ENCODE data around the gene TMEM130. TPM values are rescaled to one million over a fixed set of nuclear protein-coding genes. Genes with fewer than 3 reads are reported as not detected.

Gene TMEM130
- total RNA-seq, 4 donors from 2014 or later = 0.12 to 0.57 TPM; not detected in 2

GRCh38 chr7:98800996-98801395 lies 68.8 kb downstream of the TMEM130 start:
- 84 to 86% methylated on average over 4 of the region's 4 CpGs for WGBS, 2 donors
- no peak for DNase-seq
- intact Hi-C loops (cut with DNase I) = no loop called here
- no peak overlapping the region for H3K27ac ChIP-seq
- H3K4me1 ChIP-seq = peaks cover 0 to 7% (median 0%) of the 10 kb centered on the region in 3 donors
- no peak for TF ChIP-seq POLR2A (IDR thresholded peaks at IDR 0.05)
- TF ChIP-seq, protein P1, sequence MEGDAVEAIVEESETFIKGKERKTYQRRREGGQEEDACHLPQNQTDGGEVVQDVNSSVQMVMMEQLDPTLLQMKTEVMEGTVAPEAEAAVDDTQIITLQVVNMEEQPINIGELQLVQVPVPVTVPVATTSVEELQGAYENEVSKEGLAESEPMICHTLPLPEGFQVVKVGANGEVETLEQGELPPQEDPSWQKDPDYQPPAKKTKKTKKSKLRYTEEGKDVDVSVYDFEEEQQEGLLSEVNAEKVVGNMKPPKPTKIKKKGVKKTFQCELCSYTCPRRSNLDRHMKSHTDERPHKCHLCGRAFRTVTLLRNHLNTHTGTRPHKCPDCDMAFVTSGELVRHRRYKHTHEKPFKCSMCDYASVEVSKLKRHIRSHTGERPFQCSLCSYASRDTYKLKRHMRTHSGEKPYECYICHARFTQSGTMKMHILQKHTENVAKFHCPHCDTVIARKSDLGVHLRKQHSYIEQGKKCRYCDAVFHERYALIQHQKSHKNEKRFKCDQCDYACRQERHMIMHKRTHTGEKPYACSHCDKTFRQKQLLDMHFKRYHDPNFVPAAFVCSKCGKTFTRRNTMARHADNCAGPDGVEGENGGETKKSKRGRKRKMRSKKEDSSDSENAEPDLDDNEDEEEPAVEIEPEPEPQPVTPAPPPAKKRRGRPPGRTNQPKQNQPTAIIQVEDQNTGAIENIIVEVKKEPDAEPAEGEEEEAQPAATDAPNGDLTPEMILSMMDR (IDR thresholded peaks at IDR 0.05) = no peak
- peaks cover 0 to 24% (median 0%) of the 10 kb centered on the region in 4 donors for H3K27me3 ChIP-seq
- no peaks in the 10 kb centered on the region for H3K36me3 ChIP-seq
- H3K4me3 ChIP-seq = no peak overlapping the region
- H3K9me3 ChIP-seq = peaks cover 0 to 20% (median 17%) of the 10 kb centered on the region in 3 donors

- Histone ChIP-seq H3K27ac (no peak overlapping the region), H3K36me3 (no peaks in the 10 kb centered on the region), H3K4me1 (peaks cover 0 to 7% (median 0%) of the 10 kb centered on the region in 3 donors), H3K27me3 (peaks cover 0 to 1% (median 0%) of the 10 kb centered on the region in 4 donors), H3K9me3 (peaks cover 0 to 20% (median 17%) of the 10 kb centered on the region in 3 donors), H3K4me3 (no peak overlapping the region)
- intact Hi-C loops (cut with DNase I) = no loop called here
- TF ChIP-seq, protein P1 (IDR thresholded peaks at IDR 0.05) = no peak
- TF ChIP-seq POLR2A (IDR thresholded peaks at IDR 0.05) = no peak
- DNase-seq = no peak
- 46 to 66% methylated on average over 6 to 7 of the region's 8 CpGs for WGBS, 2 donors
Observed at GRCh38 chr7:98797150-98797549, 72.7 kb downstream of the TMEM130 start.

Small RNAs within 50 kb of the gene (small RNA-seq; reads per million reads assigned to genes)
- 3.5 to 426 (median 78.6) reads per million in 4 donors for gene MIR3609

Other genes with a start within 250 kb of the TMEM130 start
- 10 to 100 TPM; 12.1 to 25.6 (median 16.7) TPM for gene TRRAP, start 8.5 kb upstream of the TMEM130 start, total RNA-seq